KOPT-K1 (cell line): ENCODE measurements around the gene USP25.
"Not testable (repeated sequence)": the region's sequence is repeated elsewhere in the genome, so short reads cannot be mapped to it uniquely, and the experiment has no call there.

ENCODE experiments used
- H3K27ac ChIP-seq: fragments of 200-600 bp; sonication (generic); 2 replicates; pipeline ENCODE4 v1.5.1; 2016; ENCODE audit warnings: antibody characterized with exemption, mild to moderate bottlenecking, low read depth, low read length; ENCODE audit not compliant: poor library complexity, severe bottlenecking
- H3K36me3 ChIP-seq: fragments of 200-600 bp; sonication (generic); 2 replicates; pipeline ENCODE4 v1.5.1; 2017; ENCODE audit warnings: antibody characterized with exemption, mild to moderate bottlenecking, low read length, moderate library complexity; ENCODE audit not compliant: insufficient read depth
- H3K9me3 ChIP-seq: fragments of 200-600 bp; sonication (generic); 2 replicates; pipeline ENCODE4 v1.5.1; 2017; ENCODE audit warnings: antibody characterized with exemption, low read length, mild to moderate bottlenecking; ENCODE audit not compliant: insufficient read depth, poor library complexity, severe bottlenecking

USP25 gene

GRCh38 chr21:15719976-15720375, 9.8 kb upstream of the USP25 start:
- Histone ChIP-seq H3K36me3 (no peaks in the 10 kb centered on the region), H3K27ac (no peak overlapping the region), H3K9me3 (no peaks in the 10 kb centered on the region)

GRCh38 chr21:15722591-15723324, 7.0 kb upstream of the USP25 start:
- no peak overlapping the region for H3K27ac ChIP-seq
- H3K9me3 ChIP-seq = no peaks in the 10 kb centered on the region

GRCh38 chr21:15725949-15726348, 3.8 kb upstream of the USP25 start:
- H3K27ac ChIP-seq = no peak overlapping the region
- H3K36me3 ChIP-seq = no peaks in the 10 kb centered on the region
- H3K9me3 ChIP-seq = no peaks in the 10 kb centered on the region

More at GRCh38 chr21:15722591-15723324, 7.0 kb upstream of the USP25 start:
- no peaks in the 10 kb centered on the region for H3K36me3 ChIP-seq

GRCh38 chr21:15728046-15728445, 1.7 kb upstream of the USP25 start:
- no peak overlapping the region for H3K27ac ChIP-seq
- no peaks in the 10 kb centered on the region for H3K9me3 ChIP-seq
- no peaks in the 10 kb centered on the region for H3K36me3 ChIP-seq

GRCh38 chr21:15729346-15729673, 472 bp upstream of the USP25 start:
- no peaks in the 10 kb centered on the region for H3K9me3 ChIP-seq
- peak overlapping the region; percentile 76 for H3K27ac ChIP-seq
- no peaks in the 10 kb centered on the region for H3K36me3 ChIP-seq

- Histone ChIP-seq H3K36me3 (no peaks in the 10 kb centered on the region), H3K9me3 (no peaks in the 10 kb centered on the region), H3K27ac (peak overlapping the region; percentile 76)
These were observed 881 bp downstream of the USP25 start for GRCh38 chr21:15730484-15731242.

- Histone ChIP-seq H3K9me3 (no peaks in the 10 kb centered on the region), H3K36me3 (no peaks in the 10 kb centered on the region), H3K27ac (peak overlapping the region; percentile 76)
These were observed 1.4 kb downstream of the USP25 start for GRCh38 chr21:15731243-15731613.

- no peaks in the 10 kb centered on the region for H3K36me3 ChIP-seq
- H3K27ac ChIP-seq = peak overlapping the region; percentile 66
- peaks cover under 1% of the 10 kb centered on the region for H3K9me3 ChIP-seq
These were observed 2.7 kb downstream of the USP25 start for GRCh38 chr21:15732290-15732995.

- H3K27ac ChIP-seq = peak overlapping the region; percentile 66
- no peaks in the 10 kb centered on the region for H3K36me3 ChIP-seq
- peaks cover 6% of the 10 kb centered on the region for H3K9me3 ChIP-seq
These were observed 3.2 kb downstream of the USP25 start for GRCh38 chr21:15732996-15733329.

- Histone ChIP-seq H3K9me3 (peaks cover 9% of the 10 kb centered on the region), H3K27ac (no peak overlapping the region), H3K36me3 (no peaks in the 10 kb centered on the region)
These were observed 5.6 kb downstream of the USP25 start for GRCh38 chr21:15735409-15735808.

GRCh38 chr21:15735931-15736330, 6.1 kb downstream of the USP25 start:
- H3K9me3 ChIP-seq, H3K36me3 ChIP-seq, H3K27ac ChIP-seq: not testable (repeated sequence)

- Histone ChIP-seq H3K9me3 (peaks cover 25% of the 10 kb centered on the region), H3K36me3 (peaks cover 17% of the 10 kb centered on the region; the same call in 1 of the 2 replicates)
- not testable (repeated sequence) for H3K27ac ChIP-seq
These were observed 9.0 kb downstream of the USP25 start for GRCh38 chr21:15738779-15739178.

- Histone ChIP-seq H3K36me3 (peaks cover 21% of the 10 kb centered on the region; the same call in 1 of the 2 replicates), H3K9me3 (peaks cover 28% of the 10 kb centered on the region), H3K27ac (no peak overlapping the region)
These were observed 10.6 kb downstream of the USP25 start for GRCh38 chr21:15740383-15740782.

GRCh38 chr21:15741510-15741909, 11.7 kb downstream of the USP25 start:
- Histone ChIP-seq H3K9me3 (peaks cover 28% of the 10 kb centered on the region), H3K36me3 (peaks cover 21% of the 10 kb centered on the region; the same call in 1 of the 2 replicates), H3K27ac (no peak overlapping the region)

GRCh38 chr21:15742052-15742670, 12.4 kb downstream of the USP25 start:
- peaks cover 28% of the 10 kb centered on the region for H3K9me3 ChIP-seq
- peaks cover 21% of the 10 kb centered on the region; the same call in 1 of the 2 replicates for H3K36me3 ChIP-seq
- H3K27ac ChIP-seq = no peak overlapping the region
